C4-2B (cell line): ENCODE data around the gene TMEM52B.

Source experiments
- H3K27ac ChIP-seq: fragments of 450-650 bp; 2 replicates; pipeline ENCODE4 v1.5.1; 2017
- ZFX ChIP-seq: fragments of 450-650 bp; IDR thresholded peaks from 2 replicates; pipeline ENCODE4 v1.6.1; 2017
- TF ChIP-seq, protein P1 (sequence below): fragments of 450-650 bp; conservative IDR thresholded peaks from 2 replicates; pipeline ENCODE4 v1.5.1; 2017; ENCODE audit warnings: mild to moderate bottlenecking

The TMEM52B gene

DNA sequence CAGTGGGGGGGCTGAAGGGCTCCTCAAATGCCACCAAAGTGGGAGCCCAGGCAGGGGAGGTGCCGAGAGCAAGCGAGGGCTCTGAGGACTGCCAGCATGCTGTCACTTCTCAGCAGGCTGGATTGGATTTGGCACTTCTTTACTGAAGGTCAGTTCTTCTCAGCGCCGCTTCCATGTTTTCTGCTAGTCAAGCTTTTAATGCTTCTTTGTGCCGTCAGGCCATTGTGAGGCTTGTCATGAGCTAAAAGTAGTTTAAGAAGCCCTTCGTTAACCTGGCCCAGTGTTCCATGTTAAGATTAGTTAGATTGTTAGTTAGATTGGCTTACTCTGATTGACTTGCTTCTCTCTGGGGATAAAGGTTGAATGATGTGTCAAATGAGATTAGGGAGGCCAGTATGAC, 47.3 kb downstream of the TMEM52B start:
- H3K27ac ChIP-seq, result no peak overlapping the region
- TF ChIP-seq, protein P1, sequence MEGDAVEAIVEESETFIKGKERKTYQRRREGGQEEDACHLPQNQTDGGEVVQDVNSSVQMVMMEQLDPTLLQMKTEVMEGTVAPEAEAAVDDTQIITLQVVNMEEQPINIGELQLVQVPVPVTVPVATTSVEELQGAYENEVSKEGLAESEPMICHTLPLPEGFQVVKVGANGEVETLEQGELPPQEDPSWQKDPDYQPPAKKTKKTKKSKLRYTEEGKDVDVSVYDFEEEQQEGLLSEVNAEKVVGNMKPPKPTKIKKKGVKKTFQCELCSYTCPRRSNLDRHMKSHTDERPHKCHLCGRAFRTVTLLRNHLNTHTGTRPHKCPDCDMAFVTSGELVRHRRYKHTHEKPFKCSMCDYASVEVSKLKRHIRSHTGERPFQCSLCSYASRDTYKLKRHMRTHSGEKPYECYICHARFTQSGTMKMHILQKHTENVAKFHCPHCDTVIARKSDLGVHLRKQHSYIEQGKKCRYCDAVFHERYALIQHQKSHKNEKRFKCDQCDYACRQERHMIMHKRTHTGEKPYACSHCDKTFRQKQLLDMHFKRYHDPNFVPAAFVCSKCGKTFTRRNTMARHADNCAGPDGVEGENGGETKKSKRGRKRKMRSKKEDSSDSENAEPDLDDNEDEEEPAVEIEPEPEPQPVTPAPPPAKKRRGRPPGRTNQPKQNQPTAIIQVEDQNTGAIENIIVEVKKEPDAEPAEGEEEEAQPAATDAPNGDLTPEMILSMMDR, result no peak
- no peak for TF ChIP-seq ZFX

DNA sequence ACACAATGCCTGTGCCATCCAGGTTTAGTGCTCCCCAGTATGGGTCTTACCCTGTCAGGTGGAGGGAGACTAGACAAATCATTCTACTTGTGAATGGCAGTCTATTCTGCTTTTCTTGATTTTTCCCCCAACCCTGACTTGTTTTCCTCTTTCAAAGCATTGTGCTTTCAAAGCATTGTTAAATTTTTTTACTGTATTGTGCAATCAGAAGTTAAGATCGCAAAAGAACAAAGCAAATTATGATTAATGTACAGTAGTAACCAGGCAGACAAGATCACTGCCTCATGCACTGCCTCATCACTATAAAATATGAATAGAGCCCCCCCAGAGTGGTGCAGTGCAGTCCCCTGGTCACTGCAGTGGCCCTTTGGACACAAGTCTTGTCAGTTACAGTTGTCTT, 47.9 kb downstream of the TMEM52B start:
- H3K27ac ChIP-seq, result no peak overlapping the region
- TF ChIP-seq ZFX, result no peak
- TF ChIP-seq, protein P1, result no peak

DNA sequence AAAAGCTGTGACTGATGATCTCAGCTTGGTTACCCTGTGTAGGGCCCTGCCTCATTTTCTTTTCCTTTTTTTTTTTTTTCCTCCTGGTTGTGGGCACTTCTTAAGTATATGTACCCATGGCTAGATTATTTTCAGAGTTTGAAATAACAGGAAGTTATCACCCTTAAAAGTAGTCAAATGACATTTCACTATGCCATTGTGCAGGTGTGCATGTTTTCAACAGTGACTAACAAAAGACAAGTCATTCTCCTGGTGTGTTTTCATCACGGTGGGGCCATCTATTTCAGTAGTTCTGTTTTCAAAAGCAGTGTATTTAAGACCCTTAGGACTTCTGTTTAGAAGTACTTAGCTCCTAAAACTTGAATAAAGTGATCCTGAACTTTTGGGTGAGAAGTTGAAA, 48.8 kb downstream of the TMEM52B start:
- no peak for TF ChIP-seq ZFX
- TF ChIP-seq, protein P1, result no peak
- no peak overlapping the region for H3K27ac ChIP-seq

DNA sequence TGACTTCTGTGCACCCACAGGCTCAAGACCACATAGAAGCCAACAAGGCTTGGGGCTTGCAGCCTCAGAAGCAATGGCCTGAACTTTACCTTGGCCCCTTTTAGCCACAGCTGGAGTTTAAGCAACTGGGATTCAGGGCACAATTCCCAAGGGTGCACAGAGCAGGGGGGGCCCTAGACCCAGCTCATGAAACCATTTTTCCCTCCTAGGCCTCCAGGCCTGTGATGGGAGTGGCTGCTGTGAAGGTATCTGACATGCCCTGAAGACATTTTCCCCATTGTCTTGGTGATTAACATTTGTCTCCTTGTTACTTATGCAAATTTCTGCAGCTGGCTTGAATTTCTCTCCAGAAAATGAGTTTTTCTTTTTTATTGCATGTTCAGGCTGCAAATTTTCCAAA, 55.7 kb downstream of the TMEM52B start:
- TF ChIP-seq, protein P1, result no peak
- no peak for TF ChIP-seq ZFX
- H3K27ac ChIP-seq, result no peak overlapping the region

DNA sequence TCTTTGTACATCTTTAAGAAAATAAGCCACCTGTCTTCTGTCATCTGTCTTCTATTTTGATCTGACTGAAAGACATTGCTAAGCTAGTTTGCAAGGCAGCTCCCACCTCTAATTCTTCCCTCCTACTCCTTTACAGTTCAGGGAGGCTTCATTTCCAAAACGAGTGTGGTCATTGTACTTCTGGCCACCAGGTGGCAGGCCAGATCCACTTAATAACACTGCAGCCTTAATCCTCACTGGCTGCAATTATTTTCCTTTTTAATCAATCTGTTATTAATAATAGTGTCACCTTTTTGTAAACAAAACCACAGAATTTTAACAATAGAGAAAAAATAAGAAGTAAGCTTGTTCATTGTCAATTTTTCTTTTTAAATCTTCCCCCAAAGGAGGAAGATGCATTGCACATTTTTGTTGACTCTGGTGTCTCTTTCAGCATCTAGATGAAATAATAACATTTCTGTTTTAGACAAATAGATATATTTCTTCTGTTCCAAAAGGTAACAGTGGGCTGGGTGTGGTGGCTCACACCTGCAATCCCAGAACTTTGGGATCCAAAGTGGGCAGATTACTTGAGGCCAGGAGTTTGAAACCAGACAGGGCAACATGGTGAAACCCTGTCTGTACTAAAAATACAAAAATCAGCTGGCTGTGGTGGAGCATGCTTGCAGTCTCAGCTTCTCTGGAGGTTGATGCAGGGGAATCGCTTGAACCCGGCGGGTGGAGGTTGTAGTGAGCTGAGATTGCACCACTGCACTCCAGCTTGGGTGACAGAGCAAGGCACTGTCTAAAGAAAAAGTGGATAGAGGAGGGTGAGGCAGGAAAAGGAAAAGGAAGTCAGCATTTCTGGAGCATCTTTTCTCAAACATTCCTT, 57.2 kb downstream of the TMEM52B start:
- TF ChIP-seq ZFX, result no peak
- TF ChIP-seq, protein P1, result peak; percentile 88
- H3K27ac ChIP-seq, result no peak overlapping the region

DNA sequence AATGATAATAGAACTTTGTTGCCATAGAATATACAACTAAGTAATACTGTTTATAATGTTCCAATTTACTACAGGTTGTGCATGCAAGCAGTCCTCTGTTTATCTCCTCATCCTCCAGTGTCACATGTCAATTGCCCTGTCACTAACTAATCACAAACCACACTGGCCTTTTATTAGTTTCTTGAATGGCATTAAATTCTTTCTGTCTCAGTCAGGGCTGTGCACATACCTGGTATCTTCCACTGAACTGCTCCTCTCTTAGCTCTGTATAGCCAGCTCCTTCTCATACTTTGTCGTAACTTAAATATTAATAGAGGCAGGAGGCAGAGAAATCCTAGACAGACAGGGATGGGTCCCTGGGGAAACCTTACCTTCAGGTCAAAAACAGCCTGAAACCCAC, 57.9 kb downstream of the TMEM52B start:
- no peak overlapping the region for H3K27ac ChIP-seq
- no peak for TF ChIP-seq ZFX
- TF ChIP-seq, protein P1, result no peak

DNA sequence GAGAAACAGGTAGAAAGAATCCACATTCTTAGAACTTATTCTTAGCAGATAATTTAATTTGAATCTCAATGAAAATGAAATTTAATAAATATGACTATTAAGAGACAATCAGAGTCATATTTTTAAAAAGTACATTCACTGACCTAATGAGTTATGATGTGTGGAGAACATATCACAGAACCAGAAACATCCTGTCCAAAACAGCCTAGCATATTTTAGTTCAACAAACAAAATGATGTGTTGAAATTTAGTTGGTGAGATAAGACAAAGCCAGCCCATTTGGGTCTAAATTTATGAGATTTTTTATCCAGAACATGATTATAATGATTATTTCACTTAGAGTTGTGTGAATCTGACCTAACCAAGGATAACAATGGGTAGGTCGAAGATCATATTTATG, 59.7 kb downstream of the TMEM52B start:
- TF ChIP-seq, protein P1, result no peak
- no peak for TF ChIP-seq ZFX
- H3K27ac ChIP-seq, result no peak overlapping the region
